Stomach smooth muscle (tissue), 2 donors: Measurements from ENCODE around the gene ACADVL.

Experiments used
- H3K27ac ChIP-seq: one replicate; pipeline ENCODE4 v1.7.0; 2013; ENCODE audit warnings: mild to moderate bottlenecking, low read length, inconsistent platforms
- H3K27me3 ChIP-seq, 2 donors: one replicate each; pipeline ENCODE4 v1.7.0; 2013; ENCODE audit warnings: low read length in 2 of 2; ENCODE audit not compliant: insufficient read depth in 2 of 2, control insufficient read depth in 1 of 2
- H3K36me3 ChIP-seq, 2 donors: one replicate each; pipeline ENCODE4 v1.7.0; 2013; ENCODE audit warnings: low read length in 2 of 2; ENCODE audit not compliant: control insufficient read depth in 2 of 2, insufficient read depth in 2 of 2
- H3K4me1 ChIP-seq: one replicate; pipeline ENCODE4 v1.7.0; 2013; ENCODE audit warnings: low read length; ENCODE audit not compliant: control insufficient read depth, insufficient read depth
- H3K4me3 ChIP-seq, 2 donors: one replicate each; pipeline ENCODE4 v1.7.0; 2013; ENCODE audit warnings: low read length in 2 of 2
- H3K9ac ChIP-seq, 2 donors: one replicate each; pipeline ENCODE4 v1.7.0; 2013; ENCODE audit warnings: low read length in 2 of 2, mild to moderate bottlenecking in 1 of 2
- H3K9me3 ChIP-seq, 2 donors: one replicate each; pipeline ENCODE4 v1.7.0; 2013; ENCODE audit warnings: low read length in 2 of 2; ENCODE audit not compliant: control insufficient read depth in 2 of 2
- donor health status: healthy.
- donor health status: Pancreatic carcinoma.

ACADVL gene

GRCh38 chr17:7258731-7259554 is 39.2 kb downstream of the ACADVL start:
- no peak overlapping the region for H3K9ac ChIP-seq
- peaks cover 24 to 33% of the 10 kb centered on the region in 2 donors for H3K36me3 ChIP-seq
- peaks cover 18% of the 10 kb centered on the region for H3K4me1 ChIP-seq

DNA sequence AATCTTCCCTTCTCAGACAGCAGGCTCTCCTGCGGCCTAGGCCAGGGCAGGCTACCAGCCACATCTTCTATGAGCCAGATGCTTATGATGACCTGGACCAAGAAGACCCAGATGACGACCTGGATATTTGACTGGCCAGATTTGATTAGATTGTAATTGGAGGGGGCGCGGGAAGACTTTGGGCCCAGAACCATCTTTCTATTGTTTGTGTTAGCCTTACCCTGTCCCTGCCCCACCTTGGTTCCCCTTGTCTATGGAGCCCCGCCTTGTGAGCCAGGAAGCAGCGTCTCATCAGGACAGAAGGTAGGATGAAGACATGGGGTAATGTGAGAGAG is 39.8 kb downstream of the ACADVL start:
- peaks cover 22 to 28% of the 10 kb centered on the region in 2 donors for H3K36me3 ChIP-seq
- H3K27me3 ChIP-seq, result peaks cover 37% of the 10 kb centered on the region in 2 donors
- peaks cover 18% of the 10 kb centered on the region for H3K4me1 ChIP-seq
- H3K4me3 ChIP-seq, result no peak overlapping the region
- no peaks in the 10 kb centered on the region for H3K9me3 ChIP-seq
- H3K9ac ChIP-seq, result no peak overlapping the region
- H3K27ac ChIP-seq, result no peak overlapping the region

More at GRCh38 chr17:7258731-7259554, 39.2 kb downstream of the ACADVL start:
- H3K27ac ChIP-seq, result no peak overlapping the region
- peaks cover 34 to 37% of the 10 kb centered on the region in 2 donors for H3K27me3 ChIP-seq
- no peaks in the 10 kb centered on the region for H3K9me3 ChIP-seq
- no peak overlapping the region for H3K4me3 ChIP-seq

DNA sequence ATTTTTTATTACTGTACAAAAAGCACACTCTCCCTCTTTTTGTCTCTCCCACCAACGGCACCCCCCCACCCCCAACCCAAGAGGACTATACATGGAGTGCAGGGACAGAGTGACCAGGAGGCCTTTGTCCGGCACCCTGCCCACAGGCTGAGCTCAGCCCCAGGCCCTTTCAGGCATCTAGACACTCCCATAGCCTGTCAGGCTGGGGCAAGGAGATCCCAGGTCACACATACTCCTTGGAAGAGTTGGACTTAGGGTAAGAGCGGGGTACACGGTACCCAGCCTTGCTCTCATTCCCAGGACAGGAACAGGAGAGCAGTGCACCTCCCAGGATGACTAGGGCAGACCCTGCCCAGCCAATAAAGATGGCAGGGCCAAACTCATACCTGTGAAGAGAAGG is 40.4 kb downstream of the ACADVL start:
- Histone ChIP-seq H3K27ac (no peak overlapping the region), H3K27me3 (peaks cover 37% of the 10 kb centered on the region in 2 donors), H3K4me3 (no peak overlapping the region), H3K4me1 (peaks cover 18% of the 10 kb centered on the region), H3K36me3 (peaks cover 19 to 23% of the 10 kb centered on the region in 2 donors), H3K9ac (no peak overlapping the region), H3K9me3 (no peaks in the 10 kb centered on the region)

DNA sequence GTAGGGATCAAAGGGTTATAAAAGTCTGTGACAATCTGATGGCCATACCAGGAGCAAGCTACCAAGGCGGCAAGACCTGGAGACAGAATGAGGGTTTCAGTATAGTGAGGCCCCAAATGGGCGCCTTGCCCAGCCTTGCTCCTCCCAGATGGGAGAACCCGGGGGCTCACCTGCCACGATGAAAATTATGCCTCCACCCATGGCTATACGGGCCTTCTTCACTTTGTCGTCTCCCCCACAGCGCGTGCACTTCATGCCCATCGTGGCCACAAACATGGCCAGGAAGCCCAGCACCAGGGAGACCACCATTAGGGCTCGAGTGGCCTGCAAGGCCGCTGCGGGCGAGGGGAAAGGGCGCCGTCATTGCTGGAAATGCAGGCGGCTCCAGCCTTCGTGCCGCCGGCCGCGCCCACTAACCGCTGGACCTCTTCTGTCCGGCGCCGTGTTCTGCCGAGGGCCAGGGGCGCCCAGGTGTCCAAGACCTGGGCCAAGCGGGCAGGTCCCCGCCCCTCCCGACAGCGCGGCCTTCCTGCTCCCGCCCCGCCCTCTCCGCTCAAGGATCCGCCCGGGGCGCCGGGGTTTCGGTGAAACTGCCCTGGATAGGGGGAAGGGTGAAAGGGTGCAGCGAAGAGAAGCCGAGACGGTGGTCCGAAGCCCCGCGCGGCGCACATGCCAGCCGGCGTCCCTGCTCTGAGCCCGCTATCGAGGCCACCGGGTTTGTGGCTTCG is 41.1 kb downstream of the ACADVL start:
- Histone ChIP-seq H3K9me3 (no peaks in the 10 kb centered on the region), H3K4me3 (peak overlapping the region; percentile 31 to 62), H3K4me1 (peaks cover 18% of the 10 kb centered on the region), H3K9ac (peak overlapping the region in 1 of 2 donors; percentile 21), H3K36me3 (peaks cover 16 to 20% of the 10 kb centered on the region in 2 donors), H3K27me3 (peaks cover 37% of the 10 kb centered on the region in 2 donors), H3K27ac (no peak overlapping the region)

GRCh38 chr17:7261379-7262191 is 41.8 kb downstream of the ACADVL start:
- peaks cover 37% of the 10 kb centered on the region in 2 donors for H3K27me3 ChIP-seq
- no peak overlapping the region for H3K27ac ChIP-seq
- no peaks in the 10 kb centered on the region for H3K9me3 ChIP-seq
- H3K9ac ChIP-seq, result no peak overlapping the region
- peak overlapping the region; percentile 31 to 62 for H3K4me3 ChIP-seq
- peaks cover 18% of the 10 kb centered on the region for H3K4me1 ChIP-seq
- peaks cover 14 to 16% of the 10 kb centered on the region in 2 donors for H3K36me3 ChIP-seq

- H3K4me3 ChIP-seq, result peak within 1 kb of the TSS in 1 of 2 donors; percentile 62
- no peak within 1 kb of the TSS for H3K9ac ChIP-seq
- peaks cover 37% of the 10 kb centered on the region in 2 donors for H3K27me3 ChIP-seq
- H3K9me3 ChIP-seq, result no peaks in the 10 kb centered on the region
- no peak within 1 kb of the TSS for H3K27ac ChIP-seq
- H3K36me3 ChIP-seq, result peaks cover 12 to 13% of the 10 kb centered on the region in 2 donors
- H3K4me1 ChIP-seq, result peaks cover 18% of the 10 kb centered on the region
These were observed 42.6 kb downstream of the ACADVL start, which contains the start of gene CLDN7 for GRCh38 chr17:7262192-7262934. Gene CLDN7, minus strand, starts transcription at chr17:7262478. Its CDS starts 435 bp downstream, at chr17:7262043.

DNA sequence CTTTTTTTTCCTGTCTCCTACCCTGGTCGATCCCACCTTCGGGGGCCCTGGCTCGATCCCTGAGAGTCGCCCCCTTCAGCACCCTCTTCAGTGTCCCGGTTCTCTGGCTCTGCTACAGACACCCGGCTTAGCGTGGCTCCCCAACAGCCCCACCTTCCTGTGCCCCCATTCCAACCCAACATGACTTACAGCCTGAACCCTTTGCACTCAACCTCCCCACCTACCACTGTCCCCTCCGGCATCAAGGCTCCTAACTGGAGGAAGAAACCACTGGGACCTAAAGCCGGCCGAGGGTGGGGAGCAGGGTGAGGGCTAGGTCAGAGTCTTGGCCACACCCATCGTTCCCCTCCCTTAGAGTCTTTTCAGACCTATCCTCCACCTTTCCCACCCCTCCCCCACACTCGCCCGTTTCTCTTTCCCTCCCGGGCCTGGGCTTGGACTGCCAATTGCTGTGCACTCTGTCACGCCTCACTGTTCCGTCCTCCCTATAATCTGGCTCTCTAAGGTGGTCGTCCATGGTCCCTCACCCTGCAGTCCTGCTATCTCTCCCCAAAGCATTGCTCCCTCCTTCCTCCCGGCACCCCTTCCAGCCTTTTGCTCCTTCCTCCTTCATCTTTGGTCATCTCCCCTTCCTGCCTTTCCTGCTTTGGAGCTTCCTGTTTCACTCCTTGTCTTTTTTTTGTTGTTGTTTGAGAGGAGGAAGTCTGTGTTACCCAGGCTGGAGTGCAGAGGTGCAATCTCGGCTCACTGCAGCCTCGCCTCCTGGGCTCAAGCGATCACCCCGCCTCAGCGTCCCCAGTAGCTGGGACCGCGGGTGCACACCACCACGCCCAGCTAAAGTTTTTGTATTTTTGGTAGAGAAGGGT is 43.4 kb downstream of the ACADVL start:
- H3K9ac ChIP-seq, result no peak overlapping the region
- peaks cover 18% of the 10 kb centered on the region for H3K4me1 ChIP-seq
- no peak overlapping the region for H3K27ac ChIP-seq
- H3K9me3 ChIP-seq, result no peaks in the 10 kb centered on the region
- H3K27me3 ChIP-seq, result peaks cover 37% of the 10 kb centered on the region in 2 donors
- H3K4me3 ChIP-seq, result peak overlapping the region in 1 of 2 donors; percentile 29
- H3K36me3 ChIP-seq, result peaks cover 12 to 13% of the 10 kb centered on the region in 2 donors

DNA sequence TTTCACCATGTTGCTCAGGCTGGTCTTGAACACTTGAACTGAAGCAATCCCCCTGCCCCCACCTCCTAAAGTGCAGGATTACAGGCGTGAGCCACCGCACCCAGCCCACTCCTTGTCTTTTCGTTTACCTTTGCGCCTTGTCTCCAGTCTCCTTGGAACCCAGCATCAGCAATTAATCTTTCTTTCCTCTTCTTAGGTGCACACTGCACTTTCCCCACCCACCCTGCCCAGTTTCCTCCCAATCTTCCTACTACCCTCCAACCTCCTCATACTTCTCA is 44.0 kb downstream of the ACADVL start:
- Histone ChIP-seq H3K27ac (no peak overlapping the region), H3K4me3 (no peak overlapping the region), H3K36me3 (peaks cover 7 to 9% of the 10 kb centered on the region in 2 donors), H3K4me1 (peaks cover 18% of the 10 kb centered on the region), H3K9me3 (no peaks in the 10 kb centered on the region), H3K9ac (no peak overlapping the region), H3K27me3 (peaks cover 37% of the 10 kb centered on the region in 2 donors)

- Histone ChIP-seq H3K4me3 (no peak overlapping the region), H3K27ac (no peak overlapping the region), H3K27me3 (peaks cover 20 to 24% of the 10 kb centered on the region in 2 donors), H3K9ac (no peak overlapping the region), H3K36me3 (no peaks in the 10 kb centered on the region), H3K4me1 (peaks cover 10% of the 10 kb centered on the region), H3K9me3 (no peaks in the 10 kb centered on the region)
These were observed 47.0 kb downstream of the ACADVL start for GRCh38 chr17:7266784-7267183.
